Measurements from ENCODE around the gene CAV3. TPM values are rescaled to one million over a fixed set of nuclear protein-coding genes. Genes with fewer than 3 reads are reported as not detected.
A peak's percentile ranks its signal among the peaks of the same experiment; 100 is the strongest.

Gene CAV3
- total and polyA plus RNA-seq, 7 donors, result 20.5 to 71.1 (median 49.3) TPM

DNA sequence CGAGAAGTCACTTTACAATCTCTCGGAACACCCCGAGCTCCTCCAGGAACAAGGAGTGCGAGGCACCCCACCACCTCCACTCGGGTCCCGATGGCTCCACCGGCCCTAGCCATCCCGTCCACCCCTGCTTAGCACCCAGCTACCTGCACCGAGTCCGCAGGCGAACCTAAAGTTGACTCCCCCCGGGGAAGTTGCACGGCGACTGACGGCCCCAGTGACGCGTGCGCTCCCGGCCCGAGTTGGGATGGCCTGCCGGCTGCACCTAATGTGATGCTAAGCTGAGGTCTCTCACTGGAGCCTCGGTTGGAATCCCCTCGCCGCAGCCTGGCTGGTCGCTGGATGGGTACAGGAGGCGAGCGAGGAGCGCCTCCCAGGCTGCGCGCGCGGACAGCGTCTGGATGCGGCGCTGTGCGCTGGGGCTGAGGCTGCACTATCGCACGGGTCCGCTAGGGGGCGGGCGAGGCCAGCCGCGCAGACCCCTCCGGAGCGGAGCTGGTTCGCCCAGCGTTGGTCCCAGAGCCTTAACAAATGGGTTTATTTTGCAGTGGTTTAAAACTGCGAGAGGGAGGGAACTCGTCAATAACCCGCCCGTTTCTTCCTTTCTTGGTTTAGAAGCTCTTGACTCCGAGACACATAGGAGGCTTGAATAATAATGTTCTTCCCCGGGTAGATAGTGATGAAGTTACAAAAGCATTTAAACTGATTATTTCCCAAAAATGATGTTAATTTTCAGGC is 35.7 kb downstream of the CAV3 start, which contains the start of gene OXTR:
TSS of gene OXTR (minus strand) at position 526 of the 735 bp plus-strand sequence. CDS start 1,426 bp downstream, outside the sequence.
- Histone ChIP-seq H3K4me1 (peaks cover 4% of the 10 kb centered on the region), H3K27me3 (ENCODE audit: insufficient read depth in 3 of 3, low read length in 2 of 3) (peaks cover 0 to 24% (median 3%) of the 10 kb centered on the region in 3 donors), H3K4me3 (peak within 1 kb of the TSS; percentile 65), H3K9me3 (no peaks in the 10 kb centered on the region), H3K36me3 (ENCODE audit: insufficient read depth in 1 of 2, low read depth in 1 of 2) (no peaks in the 10 kb centered on the region), H3K27ac (no peak within 1 kb of the TSS)
- 4% methylated on average over 53 of the region's 53 CpGs for whole genome bisulfite sequencing, 3 donors
- TF ChIP-seq, protein P1, sequence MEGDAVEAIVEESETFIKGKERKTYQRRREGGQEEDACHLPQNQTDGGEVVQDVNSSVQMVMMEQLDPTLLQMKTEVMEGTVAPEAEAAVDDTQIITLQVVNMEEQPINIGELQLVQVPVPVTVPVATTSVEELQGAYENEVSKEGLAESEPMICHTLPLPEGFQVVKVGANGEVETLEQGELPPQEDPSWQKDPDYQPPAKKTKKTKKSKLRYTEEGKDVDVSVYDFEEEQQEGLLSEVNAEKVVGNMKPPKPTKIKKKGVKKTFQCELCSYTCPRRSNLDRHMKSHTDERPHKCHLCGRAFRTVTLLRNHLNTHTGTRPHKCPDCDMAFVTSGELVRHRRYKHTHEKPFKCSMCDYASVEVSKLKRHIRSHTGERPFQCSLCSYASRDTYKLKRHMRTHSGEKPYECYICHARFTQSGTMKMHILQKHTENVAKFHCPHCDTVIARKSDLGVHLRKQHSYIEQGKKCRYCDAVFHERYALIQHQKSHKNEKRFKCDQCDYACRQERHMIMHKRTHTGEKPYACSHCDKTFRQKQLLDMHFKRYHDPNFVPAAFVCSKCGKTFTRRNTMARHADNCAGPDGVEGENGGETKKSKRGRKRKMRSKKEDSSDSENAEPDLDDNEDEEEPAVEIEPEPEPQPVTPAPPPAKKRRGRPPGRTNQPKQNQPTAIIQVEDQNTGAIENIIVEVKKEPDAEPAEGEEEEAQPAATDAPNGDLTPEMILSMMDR (IDR thresholded peaks at IDR 0.05), result peak; percentile 100
- peak; percentile 57 to 81 for DNase-seq
- peak; percentile 96 to 98 (median 96) for ATAC-seq
- intact Hi-C loops (cut with DNase I), result no loop called here

DNA sequence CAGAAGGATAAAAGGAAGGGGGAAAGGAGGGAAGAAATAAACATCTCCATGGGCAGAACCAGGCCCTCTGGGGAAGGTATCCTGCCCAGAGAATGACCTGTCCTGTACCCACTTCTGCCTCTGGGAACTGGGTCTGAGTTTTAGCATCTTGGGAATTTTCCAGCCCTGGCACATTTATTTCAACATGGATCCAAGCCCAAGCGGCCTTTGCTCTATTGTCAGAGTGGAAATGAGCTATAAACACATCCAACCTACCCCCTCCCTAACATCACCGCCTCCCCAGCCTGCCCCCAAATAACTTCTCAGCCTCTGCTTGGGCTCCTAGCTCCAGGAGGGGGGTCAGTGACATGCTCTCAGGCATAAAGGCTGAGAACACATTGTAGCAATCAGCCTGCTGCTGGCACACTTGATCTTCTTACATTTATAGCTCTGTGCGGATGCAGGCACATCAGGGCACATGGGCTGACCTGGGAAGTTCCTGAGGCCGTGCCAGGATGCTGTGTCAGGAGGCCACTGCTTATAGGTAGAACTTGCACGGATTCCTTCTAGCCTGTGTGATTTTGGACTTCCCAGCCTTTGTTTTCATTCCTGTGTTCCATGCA is 40.4 kb downstream of the CAV3 start:
- Histone ChIP-seq H3K9me3 (no peaks in the 10 kb centered on the region), H3K27ac (no peak overlapping the region), H3K36me3 (ENCODE audit: insufficient read depth in 1 of 2, low read depth in 1 of 2) (no peaks in the 10 kb centered on the region), H3K4me3 (no peak overlapping the region), H3K27me3 (ENCODE audit: insufficient read depth in 3 of 3, low read length in 2 of 3) (peaks cover 0 to 8% (median 2%) of the 10 kb centered on the region in 3 donors), H3K4me1 (peaks cover 2% of the 10 kb centered on the region)
- no peak for ATAC-seq
- TF ChIP-seq, protein P1 (IDR thresholded peaks at IDR 0.05), result no peak
- intact Hi-C loops (cut with DNase I), result no loop called here
- no peak for DNase-seq
- WGBS, 3 donors, result 75 to 84% (median 81%) methylated on average over 5 of the region's 5 CpGs

- ATAC-seq, result no peak
- H3K4me1 ChIP-seq, result no peaks in the 10 kb centered on the region
- 83 to 87% (median 84%) methylated on average over 5 of the region's 5 CpGs for WGBS, 3 donors
- no peak overlapping the region for H3K4me3 ChIP-seq
- intact Hi-C loops (cut with DNase I), result no loop called here
- TF ChIP-seq, protein P1 (IDR thresholded peaks at IDR 0.05), result no peak
- no peak overlapping the region for H3K27ac ChIP-seq
- peaks cover 0 to 6% (median 2%) of the 10 kb centered on the region in 3 donors for H3K27me3 ChIP-seq (ENCODE audit: insufficient read depth in 3 of 3, low read length in 2 of 3)
- H3K36me3 ChIP-seq (ENCODE audit: insufficient read depth in 1 of 2, low read depth in 1 of 2), result no peaks in the 10 kb centered on the region
- no peak for DNase-seq
- H3K9me3 ChIP-seq, result no peaks in the 10 kb centered on the region
These were observed 41.6 kb downstream of the CAV3 start for GRCh38 chr3:8775181-8775580.

GRCh38 chr3:8775602-8776001 is 42.0 kb downstream of the CAV3 start:
- intact Hi-C loops (cut with DNase I), result no loop called here
- no peak for DNase-seq
- no peak overlapping the region for H3K27ac ChIP-seq
- no peaks in the 10 kb centered on the region for H3K4me1 ChIP-seq
- 91 to 95% (median 91%) methylated on average over 6 of the region's 6 CpGs for WGBS, 3 donors
- H3K36me3 ChIP-seq (ENCODE audit: insufficient read depth in 1 of 2, low read depth in 1 of 2), result no peaks in the 10 kb centered on the region
- H3K4me3 ChIP-seq, result no peak overlapping the region
- TF ChIP-seq, protein P1 (IDR thresholded peaks at IDR 0.05), result no peak
- H3K9me3 ChIP-seq, result no peaks in the 10 kb centered on the region
- no peak for ATAC-seq
- peaks cover 0 to 6% (median 1%) of the 10 kb centered on the region in 3 donors for H3K27me3 ChIP-seq (ENCODE audit: insufficient read depth in 3 of 3, low read length in 2 of 3)

Measured in psoas muscle (tissue), 8 donors.